ENCODE data around the gene TBC1D24. TPM values are rescaled to one million over a fixed set of nuclear protein-coding genes. Genes with fewer than 3 reads are reported as not detected.

TBC1D24 gene
- total and polyA plus RNA-seq, 2 experiments from 2014 or later = 10.2 to 23.6 TPM

DNA sequence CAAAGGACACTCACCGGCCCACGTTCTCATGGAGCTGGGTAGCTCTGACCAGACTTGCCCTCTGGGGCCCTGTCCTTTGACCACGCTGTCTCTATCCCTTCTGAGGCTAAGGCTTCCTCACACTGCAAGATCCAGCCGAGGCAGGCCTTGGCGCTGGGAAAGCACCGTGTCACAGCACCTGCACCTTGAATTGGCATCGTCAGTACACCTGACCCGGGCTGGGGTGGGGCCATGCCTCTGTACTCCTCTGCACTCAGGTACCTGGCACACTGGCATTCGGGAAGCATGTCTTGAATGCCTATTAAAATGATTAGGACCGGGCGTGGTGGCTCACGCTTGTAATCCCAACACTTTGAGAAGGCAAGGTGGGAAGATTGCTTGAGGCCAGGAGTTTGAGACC is 6.0 kb downstream of the TBC1D24 start:
- H3K4me3 ChIP-seq = no peak overlapping the region
- peaks cover 5% of the 10 kb centered on the region for H3K4me1 ChIP-seq (ENCODE audit: low read depth)
- DNase-seq (ENCODE audit: low read depth in 1 of 2, low spot score in 1 of 2) = no peak
- no peak overlapping the region for H3K27ac ChIP-seq
- H3K27me3 ChIP-seq = peaks cover 10% of the 10 kb centered on the region
- no peak for TF ChIP-seq CTCF (IDR thresholded peaks at IDR 0.05; ENCODE audit: low read depth, low read length)
- H3K9me3 ChIP-seq (ENCODE audit: low read depth) = no peaks in the 10 kb centered on the region
- H3K36me3 ChIP-seq = no peaks in the 10 kb centered on the region

DNA sequence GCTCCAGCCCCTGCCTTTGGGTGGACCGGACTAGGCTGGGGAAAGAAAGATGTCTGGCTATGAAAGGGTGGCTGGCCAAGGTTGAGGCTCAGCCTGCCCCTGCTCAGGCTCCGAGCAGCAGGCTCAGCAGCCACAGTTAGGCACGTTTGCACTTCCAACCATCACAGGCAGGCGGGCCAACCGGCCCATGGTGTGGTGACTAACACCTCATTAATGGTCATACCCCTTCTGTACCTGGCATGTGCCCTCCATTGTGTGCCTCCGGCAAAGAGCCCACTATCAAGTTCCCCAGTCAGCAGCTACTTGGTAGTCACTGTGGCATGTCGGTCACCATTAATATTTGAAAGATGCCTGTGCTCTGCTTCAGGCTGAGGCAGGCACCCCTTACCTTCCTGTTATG is 6.7 kb downstream of the TBC1D24 start:
- Histone ChIP-seq H3K36me3 (no peaks in the 10 kb centered on the region), H3K4me1 (ENCODE audit: low read depth) (peaks cover 5% of the 10 kb centered on the region), H3K9me3 (ENCODE audit: low read depth) (no peaks in the 10 kb centered on the region), H3K4me3 (no peak overlapping the region), H3K27ac (no peak overlapping the region), H3K27me3 (peaks cover 3% of the 10 kb centered on the region)
- TF ChIP-seq CTCF (IDR thresholded peaks at IDR 0.05; ENCODE audit: low read depth, low read length) = no peak
- DNase-seq (ENCODE audit: low read depth in 1 of 2, low spot score in 1 of 2) = no peak

DNA sequence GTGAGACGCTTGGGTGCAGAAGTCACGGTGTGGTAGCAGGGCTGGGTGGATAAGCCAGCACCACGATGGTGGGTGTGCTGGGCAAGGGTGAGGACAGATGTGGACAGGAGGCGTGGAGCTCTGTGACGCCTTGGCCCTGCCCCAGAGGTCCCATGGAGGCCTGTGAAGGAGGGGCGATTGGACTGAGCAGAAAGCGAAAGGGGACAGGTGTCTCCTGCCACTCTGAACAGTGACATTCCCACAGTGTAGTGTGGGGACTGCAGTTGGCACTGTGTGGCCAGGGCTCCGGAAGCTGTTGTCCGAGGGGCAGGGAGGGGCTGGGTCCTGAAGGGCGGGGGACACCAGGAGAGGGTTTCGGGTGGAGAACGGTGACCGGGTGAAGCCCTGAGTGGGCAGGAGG is 7.3 kb downstream of the TBC1D24 start:
- Histone ChIP-seq H3K36me3 (no peaks in the 10 kb centered on the region), H3K9me3 (ENCODE audit: low read depth) (no peaks in the 10 kb centered on the region), H3K4me1 (ENCODE audit: low read depth) (peaks cover 5% of the 10 kb centered on the region), H3K4me3 (no peak overlapping the region), H3K27ac (no peak overlapping the region), H3K27me3 (no peaks in the 10 kb centered on the region)
- DNase-seq (ENCODE audit: low read depth in 1 of 2, low spot score in 1 of 2) = no peak
- TF ChIP-seq CTCF (IDR thresholded peaks at IDR 0.05; ENCODE audit: low read depth, low read length) = no peak

DNA sequence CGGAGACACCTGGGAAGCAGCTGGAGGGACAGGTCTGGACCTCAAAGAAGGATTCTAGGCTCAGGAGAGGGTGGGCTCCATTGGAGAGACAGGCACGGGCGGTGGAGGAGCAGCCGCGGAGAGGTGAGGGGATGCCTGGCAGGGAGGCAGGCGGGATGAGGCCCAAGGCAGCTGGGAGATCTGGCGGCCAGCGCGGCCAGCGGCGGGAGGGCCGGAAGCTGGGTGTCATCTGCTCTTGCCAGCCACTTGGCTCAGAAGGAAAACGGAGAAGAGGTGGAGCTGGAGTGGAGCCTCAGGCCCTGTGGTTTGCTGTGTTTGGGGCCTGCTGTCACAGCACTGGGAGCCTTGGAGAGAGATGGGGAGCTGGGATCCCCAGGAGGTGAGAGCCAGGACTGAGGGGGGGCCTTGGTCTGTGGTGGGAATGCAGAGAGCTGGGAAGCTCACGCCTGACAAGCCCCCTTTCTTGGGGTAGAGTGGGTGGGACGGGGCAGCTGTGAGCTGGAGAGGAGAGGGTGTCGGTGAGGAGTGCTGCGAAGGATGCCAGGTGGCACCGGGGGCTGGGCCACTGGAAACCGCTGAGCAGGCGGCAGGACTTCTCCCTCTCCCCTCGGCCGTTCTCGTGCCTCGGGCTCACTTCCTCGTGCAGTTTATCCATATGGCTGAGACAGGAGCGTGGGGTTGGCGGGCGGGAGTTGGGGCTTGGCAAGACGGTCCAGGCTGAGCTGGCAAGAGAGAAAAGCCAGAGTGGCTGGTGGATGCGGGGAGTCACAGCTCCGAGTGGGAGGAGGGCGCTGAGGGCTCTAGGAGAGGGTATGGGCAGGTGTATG is 8.0 kb downstream of the TBC1D24 start:
- Histone ChIP-seq H3K27me3 (no peaks in the 10 kb centered on the region), H3K4me1 (ENCODE audit: low read depth) (peaks cover 8% of the 10 kb centered on the region), H3K36me3 (no peaks in the 10 kb centered on the region), H3K4me3 (no peak overlapping the region), H3K27ac (no peak overlapping the region), H3K9me3 (ENCODE audit: low read depth) (no peaks in the 10 kb centered on the region)
- TF ChIP-seq CTCF (IDR thresholded peaks at IDR 0.05; ENCODE audit: low read depth, low read length) = no peak
- DNase-seq (ENCODE audit: low read depth in 1 of 2, low spot score in 1 of 2) = peak in 1 of 2 donors; percentile 71

DNA sequence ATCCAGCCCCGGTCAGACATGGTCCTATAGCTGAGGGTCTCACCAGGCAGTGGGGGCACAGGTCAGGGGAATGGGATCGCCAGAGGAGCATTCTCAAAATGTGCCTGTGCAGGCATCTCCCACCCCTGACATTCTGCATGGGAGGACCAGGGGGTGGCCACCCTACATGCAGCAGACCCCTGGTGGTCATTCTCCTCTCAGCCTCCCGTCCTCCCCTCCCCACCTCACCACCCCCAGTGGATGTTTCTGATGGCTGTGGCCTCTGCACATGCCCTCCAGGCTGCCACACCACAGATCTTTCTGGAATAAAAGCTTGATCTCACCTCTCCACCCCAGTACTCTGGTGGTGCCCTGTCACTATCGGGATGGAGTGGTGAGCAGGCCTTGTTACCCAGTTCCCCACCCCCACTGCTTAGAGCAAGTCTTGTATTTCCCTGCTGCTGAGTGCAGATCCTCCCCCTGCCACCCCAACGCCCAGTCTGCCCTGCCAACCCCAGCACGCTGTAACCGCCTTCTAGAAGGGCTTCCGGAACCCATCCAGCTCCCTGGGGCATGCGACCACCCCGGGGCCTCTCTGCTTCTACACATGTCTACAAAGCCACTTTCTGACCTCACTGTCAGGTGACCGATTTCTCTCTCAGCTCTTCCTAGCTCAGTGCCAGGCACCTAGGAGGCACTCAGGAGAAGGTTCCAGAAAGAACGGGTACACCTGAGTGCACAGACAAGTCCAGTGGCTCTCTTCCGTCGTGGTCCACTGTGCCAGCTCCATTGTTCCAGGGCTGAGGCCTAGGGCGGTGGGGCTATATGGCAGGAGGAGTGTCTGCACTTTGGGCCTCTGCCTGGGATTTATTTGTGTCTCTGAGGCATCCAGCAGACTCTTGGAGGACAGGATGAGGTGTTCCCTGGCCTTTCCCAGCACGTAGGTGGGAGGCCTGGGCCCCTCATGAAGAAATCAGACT is 9.3 kb downstream of the TBC1D24 start:
- TF ChIP-seq CTCF (IDR thresholded peaks at IDR 0.05; ENCODE audit: low read depth, low read length) = no peak
- H3K27me3 ChIP-seq = no peaks in the 10 kb centered on the region
- H3K9me3 ChIP-seq (ENCODE audit: low read depth) = no peaks in the 10 kb centered on the region
- H3K4me3 ChIP-seq = no peak overlapping the region
- H3K27ac ChIP-seq = peak overlapping the region; percentile 53
- H3K4me1 ChIP-seq (ENCODE audit: low read depth) = peaks cover 9% of the 10 kb centered on the region
- H3K36me3 ChIP-seq = no peaks in the 10 kb centered on the region
- DNase-seq (ENCODE audit: low read depth in 1 of 2, low spot score in 1 of 2) = no peak
